BJ (cell line): Measurements from ENCODE around the gene ANAPC4. TPM values are rescaled to one million over a fixed set of nuclear protein-coding genes. Genes with fewer than 3 reads are reported as not detected.

Experiments used
- CTCF ChIA-PET: fragments of 350-600 bp; formaldehyde crosslinking; extraction: SDS; loops from one replicate; lab custom pipeline; 2021; ENCODE audit warnings: antibody characterized with exemption, inconsistent platforms; lab: Yijun Ruan, JAX
- POLR2A ChIA-PET: fragments of 300-600 bp; sonication (Branson Sonifier 250); formaldehyde crosslinking; extraction: SDS; loops from one replicate; lab custom pipeline; 2021; ENCODE audit warnings: antibody characterized with exemption; lab: Charles Lee
- DNase-seq: peaks from one replicate; pipeline ENCODE4 v3.0.0-alpha.2; 2011; ENCODE audit warnings: low read depth
- H3K27me3 ChIP-seq: 2 replicates; pipeline ENCODE4 v1.6.0; 2011; ENCODE audit warnings: low read length; ENCODE audit not compliant: control insufficient read depth, insufficient read depth
- H3K36me3 ChIP-seq: 2 replicates; pipeline ENCODE4 v1.5.1; 2011; ENCODE audit warnings: low read length; ENCODE audit not compliant: control insufficient read depth, insufficient read depth
- H3K4me3 ChIP-seq: 2 replicates; pipeline ENCODE4 v1.5.1; 2011; ENCODE audit warnings: low read depth, mild to moderate bottlenecking, control low read depth, low read length
- polyA plus RNA-seq: library from polyadenylated mRNA; depleted of rRNA; stranded (reverse); fragments of >200 nt; gene quantifications from 2 replicates; pipeline ENCODE4 v1.2.3, GENCODE V29; 2011
- TF ChIP-seq, protein P1 (sequence below): IDR thresholded peaks from 2 replicates; pipeline ENCODE4 v1.5.1; 2011; ENCODE audit warnings: low read depth, mild to moderate bottlenecking, control low read depth, inconsistent platforms, low read length, moderate library complexity; ENCODE audit not compliant: insufficient read depth

ANAPC4 gene
- polyA plus RNA-seq, 1 experiment = 7.0 TPM

DNA sequence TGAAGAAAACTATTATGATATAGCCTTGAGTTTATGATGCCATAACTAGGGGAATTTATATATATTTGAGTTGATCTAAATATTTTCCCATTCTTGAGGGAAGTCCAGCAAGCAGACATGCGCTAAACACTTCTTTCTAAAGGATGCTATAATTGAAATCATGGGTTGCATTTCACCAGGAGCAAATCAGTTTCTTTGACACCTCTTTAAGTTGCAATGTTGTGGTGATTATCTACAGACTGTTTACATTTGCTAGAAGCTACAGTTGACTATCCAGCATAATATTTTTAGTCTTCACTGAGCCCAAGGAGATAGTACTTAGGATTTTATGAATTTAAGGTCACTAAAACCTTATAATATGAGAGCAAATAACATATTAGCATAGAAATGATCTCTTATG lies 43.9 kb downstream of the ANAPC4 start:
- no peak overlapping the region for H3K4me3 ChIP-seq
- no peaks in the 10 kb centered on the region for H3K27me3 ChIP-seq
- DNase-seq = no peak
- TF ChIP-seq, protein P1, sequence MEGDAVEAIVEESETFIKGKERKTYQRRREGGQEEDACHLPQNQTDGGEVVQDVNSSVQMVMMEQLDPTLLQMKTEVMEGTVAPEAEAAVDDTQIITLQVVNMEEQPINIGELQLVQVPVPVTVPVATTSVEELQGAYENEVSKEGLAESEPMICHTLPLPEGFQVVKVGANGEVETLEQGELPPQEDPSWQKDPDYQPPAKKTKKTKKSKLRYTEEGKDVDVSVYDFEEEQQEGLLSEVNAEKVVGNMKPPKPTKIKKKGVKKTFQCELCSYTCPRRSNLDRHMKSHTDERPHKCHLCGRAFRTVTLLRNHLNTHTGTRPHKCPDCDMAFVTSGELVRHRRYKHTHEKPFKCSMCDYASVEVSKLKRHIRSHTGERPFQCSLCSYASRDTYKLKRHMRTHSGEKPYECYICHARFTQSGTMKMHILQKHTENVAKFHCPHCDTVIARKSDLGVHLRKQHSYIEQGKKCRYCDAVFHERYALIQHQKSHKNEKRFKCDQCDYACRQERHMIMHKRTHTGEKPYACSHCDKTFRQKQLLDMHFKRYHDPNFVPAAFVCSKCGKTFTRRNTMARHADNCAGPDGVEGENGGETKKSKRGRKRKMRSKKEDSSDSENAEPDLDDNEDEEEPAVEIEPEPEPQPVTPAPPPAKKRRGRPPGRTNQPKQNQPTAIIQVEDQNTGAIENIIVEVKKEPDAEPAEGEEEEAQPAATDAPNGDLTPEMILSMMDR = no peak
- ChIA-PET POLR2A (no interaction called here), CTCF (no interaction called here)
- peaks cover 3% of the 10 kb centered on the region; the same call in 1 of the 2 replicates for H3K36me3 ChIP-seq

DNA sequence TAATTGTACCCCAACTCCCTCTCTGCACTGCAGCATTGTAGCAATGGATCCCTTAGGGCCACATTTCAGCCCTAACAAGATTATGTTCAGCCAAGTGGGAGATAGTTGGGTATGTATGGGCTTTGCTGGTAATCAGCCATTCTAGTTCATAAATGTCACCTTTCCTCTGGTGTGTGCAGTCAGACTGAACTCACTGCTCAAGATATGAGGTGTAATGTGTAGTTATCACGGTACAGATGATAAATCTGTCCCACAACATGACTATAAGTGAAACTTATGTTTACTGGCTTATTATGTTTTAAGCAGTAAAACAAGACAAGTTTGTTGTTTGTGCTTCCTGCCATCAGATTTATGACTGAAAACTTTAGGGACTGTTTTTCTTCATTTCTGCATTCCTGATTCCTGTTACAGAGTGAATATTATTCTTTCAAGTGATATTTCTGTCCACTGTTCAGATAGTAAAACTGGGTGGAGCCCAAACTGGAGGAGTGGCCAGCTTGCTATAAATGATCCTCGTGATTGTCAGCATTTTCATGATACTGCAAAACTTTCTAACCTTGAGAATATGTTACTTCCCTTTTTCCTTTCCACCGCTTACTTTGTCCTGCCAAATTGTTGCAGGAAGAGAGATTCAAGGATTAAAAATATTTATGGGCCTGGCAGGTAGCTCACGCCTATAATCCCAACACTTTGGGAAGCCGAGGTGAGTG lies 44.9 kb downstream of the ANAPC4 start:
- Histone ChIP-seq H3K27me3 (no peaks in the 10 kb centered on the region), H3K36me3 (peaks cover 3% of the 10 kb centered on the region; the same call in 1 of the 2 replicates), H3K4me3 (no peak overlapping the region)
- TF ChIP-seq, protein P1 = no peak
- ChIA-PET CTCF (interaction anchor here (4.7 kb wide), 1 partner anchor 18 kb away, joined by 25 read pairs; no protein-coding TSS in a partner anchor), POLR2A (no interaction called here)
- DNase-seq = no peak

DNA sequence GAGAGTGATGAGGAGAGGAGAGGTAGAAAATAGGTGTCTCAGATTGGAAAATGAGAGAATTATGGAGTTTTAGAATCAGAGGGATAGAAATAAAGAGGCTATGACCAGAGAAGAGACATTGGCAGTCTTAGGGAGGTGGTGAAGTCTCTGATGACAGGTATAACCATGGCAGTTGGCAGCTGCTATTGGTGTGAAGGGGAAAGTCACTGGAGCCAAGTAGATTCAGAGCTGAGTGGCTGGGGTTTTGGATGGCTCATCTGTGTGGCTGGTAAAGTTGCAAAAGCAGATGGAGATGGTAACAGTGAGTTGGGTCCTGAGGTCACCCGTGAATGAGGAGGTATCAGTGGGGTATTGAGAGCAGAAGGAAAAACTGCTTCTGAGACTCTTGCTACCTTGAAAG lies 46.5 kb downstream of the ANAPC4 start:
- DNase-seq = no peak
- ChIA-PET POLR2A (no interaction called here), CTCF (interaction anchor here (4.7 kb wide), 1 partner anchor 17 kb away, joined by 25 read pairs; no protein-coding TSS in a partner anchor)
- no peaks in the 10 kb centered on the region; the same call in 1 of the 2 replicates for H3K36me3 ChIP-seq
- H3K27me3 ChIP-seq = no peaks in the 10 kb centered on the region
- no peak overlapping the region for H3K4me3 ChIP-seq
- TF ChIP-seq, protein P1 = no peak

DNA sequence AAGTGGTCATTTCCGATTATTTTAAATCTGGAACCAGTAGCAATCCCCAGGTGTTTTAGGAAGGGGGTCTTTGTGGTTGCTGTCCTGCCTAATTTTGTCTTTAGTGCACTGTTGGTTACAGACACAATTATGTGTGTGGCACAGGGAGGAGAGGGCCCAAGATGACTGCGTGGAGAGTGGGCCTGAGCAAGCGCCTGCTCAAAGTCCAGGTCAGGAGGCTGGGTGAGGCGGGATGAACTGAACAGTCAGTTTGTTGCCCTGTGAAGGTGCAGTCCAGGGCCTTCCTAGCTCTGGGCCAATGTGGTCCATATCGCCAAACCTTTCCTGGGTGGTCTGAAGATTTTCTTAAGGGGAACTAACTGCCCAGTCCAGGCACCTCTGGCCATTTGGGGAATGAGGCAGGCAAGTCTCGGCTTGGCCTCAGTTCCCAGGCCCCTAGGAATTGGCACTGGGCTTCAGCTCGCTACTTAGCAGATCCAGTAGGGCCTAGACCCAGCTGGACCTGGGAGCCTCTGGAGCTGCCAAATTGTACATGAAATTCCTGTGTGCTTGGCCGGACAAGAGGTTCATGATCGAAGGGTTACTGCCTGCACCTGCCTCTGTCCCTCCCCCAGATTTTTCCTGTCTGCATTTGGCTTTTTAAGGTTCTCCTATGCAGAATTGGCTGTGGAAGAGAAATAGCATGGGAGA lies 47.6 kb downstream of the ANAPC4 start:
- ChIA-PET POLR2A (no interaction called here), CTCF (interaction anchor here (0.6 to 4.7 kb wide), 2 partner anchors 16 to 63 kb away, joined by 3 to 25 read pairs; no protein-coding TSS in a partner anchor)
- no peaks in the 10 kb centered on the region for H3K27me3 ChIP-seq
- no peak overlapping the region for H3K4me3 ChIP-seq
- no peaks in the 10 kb centered on the region for H3K36me3 ChIP-seq
- TF ChIP-seq, protein P1 = no peak
- DNase-seq = no peak

DNA sequence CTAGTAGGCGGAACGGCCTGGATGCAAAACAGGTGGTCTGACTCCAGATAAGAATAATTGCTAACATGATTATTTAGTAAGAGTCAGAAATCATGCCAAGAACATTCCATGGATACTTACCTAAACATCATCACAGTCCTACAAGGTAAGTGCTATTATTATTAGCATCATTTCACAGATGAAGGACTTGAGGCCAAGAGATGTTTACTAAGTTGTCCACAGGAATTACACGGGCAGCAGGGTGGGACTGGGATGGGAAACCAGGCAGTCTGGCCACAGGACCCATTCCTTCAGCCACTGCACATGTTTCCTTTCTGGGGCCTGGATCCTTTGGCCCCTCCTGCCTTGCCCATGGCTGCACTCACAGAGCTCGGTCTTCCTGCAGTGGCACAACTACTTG lies 48.3 kb downstream of the ANAPC4 start:
- ChIA-PET POLR2A (no interaction called here), CTCF (interaction anchor here (0.6 to 4.7 kb wide), 2 partner anchors 15 to 583 kb away, joined by 3 to 25 read pairs; no protein-coding TSS in a partner anchor)
- Histone ChIP-seq H3K27me3 (no peaks in the 10 kb centered on the region), H3K4me3 (no peak overlapping the region), H3K36me3 (no peaks in the 10 kb centered on the region)
- DNase-seq = no peak
- TF ChIP-seq, protein P1 = no peak
